Measurements from ENCODE around the gene VARS1.
A peak's percentile ranks its signal among the peaks of the same experiment; 100 is the strongest.

VARS1 gene

DNA sequence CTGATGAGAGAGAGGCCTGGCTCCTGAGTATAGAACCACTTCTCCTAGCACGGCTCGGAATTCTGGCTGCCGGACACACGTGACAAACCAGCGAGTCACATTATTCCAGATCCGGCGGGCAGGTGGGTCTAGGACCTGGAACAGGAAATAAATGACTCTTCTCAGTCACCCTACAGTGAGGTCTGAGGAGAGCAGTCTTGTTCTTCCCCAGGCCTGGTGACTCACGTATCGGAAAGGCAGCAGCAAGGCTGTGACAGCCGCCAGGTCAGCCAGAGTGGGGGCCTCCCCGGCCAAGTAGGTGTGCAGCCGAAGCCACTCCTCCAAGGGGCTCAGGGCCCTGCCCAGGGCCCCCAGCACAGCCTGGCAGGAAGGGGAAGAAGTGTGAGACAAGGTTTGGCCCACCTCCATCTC lies 2.8 kb downstream of the VARS1 start:
- no peak for DNase-seq

DNA sequence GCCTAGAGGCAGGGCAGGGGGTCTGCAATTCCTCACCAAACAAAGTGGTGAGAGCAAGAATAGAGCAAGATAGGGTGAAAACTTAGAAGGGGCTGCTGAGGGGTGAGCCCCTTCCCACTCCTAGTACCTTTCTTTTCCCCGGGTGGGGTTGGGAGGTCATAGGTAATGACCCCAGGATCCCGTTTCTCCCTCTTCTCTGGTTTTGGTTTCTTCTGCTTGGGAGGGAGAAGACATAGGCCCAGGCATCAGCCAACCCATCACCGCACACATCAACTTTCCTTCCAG lies 3.5 kb downstream of the VARS1 start:
- no peak for DNase-seq

DNA sequence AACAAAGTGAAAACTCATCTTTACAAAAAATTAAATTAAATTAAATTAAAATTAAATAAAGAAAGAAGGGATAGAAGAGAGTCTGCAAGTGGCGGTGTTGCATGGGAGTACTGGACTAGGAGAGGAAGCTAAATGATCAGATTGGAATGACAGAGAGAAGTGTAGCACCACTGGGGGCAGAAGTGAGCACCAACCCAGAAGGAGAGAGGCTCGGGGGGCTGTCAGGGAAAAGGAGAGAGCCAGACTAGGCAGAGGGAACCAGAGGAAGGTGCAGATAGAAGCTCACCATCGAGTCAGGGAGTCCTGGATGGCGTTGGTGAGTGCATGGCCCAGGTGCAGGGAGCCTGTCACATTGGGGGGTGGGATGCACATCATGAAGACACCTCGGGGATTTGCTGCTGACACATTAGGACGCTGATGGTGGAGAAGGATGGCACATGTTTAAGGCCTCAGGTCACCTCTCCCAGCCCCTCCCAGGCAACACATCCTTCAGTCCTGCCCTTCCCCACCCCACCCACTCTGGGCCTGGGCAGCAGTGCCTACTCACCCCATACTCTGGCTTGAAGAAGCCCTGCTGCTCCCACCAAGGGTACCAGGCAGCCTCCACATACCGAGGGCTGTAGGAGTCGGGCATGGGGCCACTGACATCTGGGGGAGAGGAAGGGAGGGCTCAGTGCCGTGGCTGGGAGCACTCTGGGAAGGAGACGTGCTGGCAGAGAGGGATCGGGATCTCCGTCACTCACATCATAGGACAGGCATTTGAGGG lies 4.0 kb downstream of the VARS1 start:
- DNase-seq: peak; percentile 39

DNA sequence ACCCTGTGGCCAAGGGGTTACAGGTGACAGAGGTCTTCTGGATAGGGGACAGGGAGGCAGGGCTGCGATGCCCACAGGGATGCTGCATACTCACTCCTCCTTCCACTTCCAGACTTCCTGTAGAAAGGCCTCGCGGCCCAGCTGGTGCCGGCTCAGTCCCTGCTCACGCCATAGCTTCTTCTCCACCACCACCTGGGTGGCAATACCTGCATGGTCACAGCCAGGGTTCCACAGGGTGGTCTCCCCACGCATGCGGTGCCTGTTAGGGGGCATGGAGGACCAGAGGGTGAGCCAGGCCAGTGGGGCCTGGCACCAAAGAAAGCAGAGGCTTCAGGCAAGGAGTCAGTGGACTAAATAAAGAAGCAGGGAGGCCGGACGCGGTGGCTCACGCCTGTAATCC lies 10.1 kb downstream of the VARS1 start:
- no peak for DNase-seq

DNA sequence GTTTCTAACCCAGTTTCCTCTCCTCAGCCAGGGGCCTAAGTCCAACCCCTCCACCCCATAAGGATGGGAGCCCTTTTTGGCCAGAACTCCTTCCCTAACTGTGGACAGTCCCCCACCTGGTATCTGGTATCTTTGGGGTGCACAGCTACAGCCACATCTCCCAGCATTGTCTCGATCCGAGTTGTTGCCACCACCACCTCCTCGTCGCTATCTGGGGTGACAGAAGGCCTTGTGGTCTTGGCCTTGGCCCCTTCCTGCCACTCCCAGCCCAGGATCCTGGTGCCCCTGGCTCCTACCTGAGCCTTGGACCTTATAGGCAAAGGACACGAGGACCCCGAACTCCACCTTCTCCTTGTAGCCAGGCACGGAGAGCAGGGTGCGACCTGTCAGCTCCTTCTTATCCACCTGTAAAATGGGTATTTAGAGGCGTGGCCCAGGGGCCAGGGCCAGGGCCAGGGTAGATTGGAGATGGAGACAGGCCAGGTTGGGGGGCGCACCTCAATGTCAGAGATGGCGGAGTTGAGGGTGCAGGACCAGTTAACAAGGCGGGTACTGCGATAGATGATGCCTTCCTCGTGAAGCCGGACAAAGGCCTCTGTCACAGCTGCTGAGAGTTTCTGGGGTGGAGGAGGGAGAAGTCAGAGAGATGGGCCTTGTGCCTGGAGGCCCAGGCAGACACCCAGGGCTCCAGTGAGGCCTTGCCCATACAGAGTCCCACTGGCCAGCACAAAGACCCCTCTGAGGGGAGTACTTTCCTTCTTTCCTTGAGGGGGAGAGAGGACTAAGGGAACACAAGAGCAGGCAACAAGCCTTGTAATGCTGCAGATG lies 11.2 kb downstream of the VARS1 start:
- no peak for DNase-seq

DNA sequence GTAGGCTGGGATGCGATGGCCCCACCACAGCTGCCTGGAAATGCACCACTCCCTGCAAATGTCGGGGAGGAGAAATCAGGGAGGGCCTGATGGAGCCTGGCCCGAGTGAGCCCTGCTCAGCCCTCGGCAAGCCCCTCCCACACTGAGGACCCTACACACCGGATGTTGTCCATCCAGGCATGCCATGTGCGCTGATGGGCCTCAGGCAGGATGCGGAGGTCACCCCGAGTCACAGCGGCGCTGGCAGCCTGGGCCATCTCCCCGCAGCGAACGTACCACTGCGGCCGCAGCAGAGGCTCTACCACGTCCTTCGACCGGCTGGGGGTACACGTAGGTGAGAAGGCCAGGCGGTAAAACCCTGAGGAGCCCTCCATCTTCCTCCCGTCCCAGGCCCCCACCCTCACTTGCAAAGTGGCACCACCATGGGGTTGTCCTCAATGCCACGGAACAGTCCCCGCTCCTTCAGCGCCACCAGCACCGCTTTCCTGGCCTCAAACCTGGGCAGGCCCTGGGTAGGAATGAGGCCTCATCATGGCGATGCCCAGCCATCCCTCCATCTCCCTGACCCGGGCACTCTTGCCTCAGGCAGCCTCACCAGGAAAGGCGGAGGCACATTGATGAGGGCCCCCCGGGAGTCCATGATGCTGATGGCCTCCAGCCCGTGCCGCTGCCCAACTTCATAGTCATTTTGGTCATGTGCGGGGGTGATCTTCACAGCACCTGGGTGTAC lies 13.3 kb downstream of the VARS1 start:
- no peak for DNase-seq

DNA sequence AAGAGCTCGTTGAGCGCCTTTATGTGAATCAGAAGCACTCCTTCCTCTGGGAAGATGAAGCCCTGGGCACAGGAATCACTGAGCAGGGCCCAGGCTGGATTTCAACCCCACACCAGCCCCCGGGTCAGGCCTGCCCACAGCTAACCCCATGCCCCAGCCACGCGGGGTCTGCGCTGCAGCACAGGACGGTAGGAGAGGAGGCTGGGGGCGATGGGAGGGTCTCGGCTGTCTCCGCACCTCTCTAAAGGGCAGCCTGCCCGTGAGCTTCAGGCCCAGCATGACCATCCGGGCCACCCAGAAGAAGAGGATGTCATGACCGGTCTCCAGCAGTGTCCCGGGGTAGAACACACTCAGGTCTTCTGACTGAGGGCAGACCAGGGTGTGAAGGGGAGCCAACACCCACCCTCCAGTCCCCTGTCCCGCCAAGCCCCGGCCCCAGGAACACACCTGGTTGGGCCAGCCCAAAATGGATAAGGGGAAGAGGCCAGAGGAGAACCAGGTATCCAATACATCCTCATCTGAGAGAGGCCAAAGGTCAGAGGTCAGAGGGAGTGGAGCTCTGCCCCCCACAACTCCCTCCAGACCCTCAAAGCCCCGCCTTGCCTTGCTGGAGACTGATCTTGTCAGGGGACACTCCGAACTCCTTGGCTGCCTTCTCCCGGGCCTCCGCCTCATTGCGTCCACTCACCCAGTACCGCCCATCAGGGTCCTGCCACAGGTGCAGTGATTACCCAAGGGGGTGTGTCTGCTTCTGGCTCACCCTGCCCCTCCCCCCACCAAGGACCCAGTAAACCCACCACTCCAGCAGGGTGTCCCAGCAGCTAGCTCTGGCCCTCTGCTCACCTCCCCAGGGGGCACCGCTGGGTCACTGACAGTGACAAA lies 14.1 kb downstream of the VARS1 start:
- no peak for DNase-seq

DNA sequence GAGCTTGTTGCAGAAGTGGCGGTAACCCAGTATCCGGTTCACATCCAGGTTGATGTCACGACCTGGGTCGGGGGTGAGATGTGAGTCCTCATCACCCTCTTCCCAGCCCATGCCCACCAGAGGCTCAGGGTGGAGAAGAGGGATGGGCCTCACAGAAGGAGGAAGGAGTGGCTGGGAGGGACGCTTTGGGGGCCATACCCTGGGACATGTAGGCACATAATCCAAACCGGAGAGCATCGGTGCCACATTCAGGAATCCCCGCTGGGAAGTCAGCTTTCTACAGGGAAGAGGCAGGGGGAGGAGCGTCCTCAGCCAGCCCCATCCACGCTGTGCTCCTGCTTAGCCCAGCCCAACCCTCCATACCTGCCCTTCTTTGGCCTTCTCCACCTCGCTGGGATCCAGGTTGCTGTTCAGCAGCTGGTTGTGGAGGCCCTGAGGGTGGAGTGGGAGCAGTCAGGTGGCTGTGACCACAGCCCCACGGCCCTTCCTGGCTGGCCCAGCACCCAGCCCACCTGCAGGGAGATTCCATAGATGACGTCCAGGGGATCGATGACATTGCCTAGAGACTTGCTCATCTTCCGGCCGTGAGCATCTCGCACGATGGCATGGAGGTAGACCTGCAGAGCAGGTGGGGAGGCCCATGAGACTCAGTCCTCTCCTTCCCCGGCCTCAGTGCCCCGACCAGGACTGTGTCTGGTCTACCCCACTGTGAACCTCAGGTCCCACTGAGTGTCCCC lies 14.9 kb downstream of the VARS1 start:
- no peak for DNase-seq

DNA sequence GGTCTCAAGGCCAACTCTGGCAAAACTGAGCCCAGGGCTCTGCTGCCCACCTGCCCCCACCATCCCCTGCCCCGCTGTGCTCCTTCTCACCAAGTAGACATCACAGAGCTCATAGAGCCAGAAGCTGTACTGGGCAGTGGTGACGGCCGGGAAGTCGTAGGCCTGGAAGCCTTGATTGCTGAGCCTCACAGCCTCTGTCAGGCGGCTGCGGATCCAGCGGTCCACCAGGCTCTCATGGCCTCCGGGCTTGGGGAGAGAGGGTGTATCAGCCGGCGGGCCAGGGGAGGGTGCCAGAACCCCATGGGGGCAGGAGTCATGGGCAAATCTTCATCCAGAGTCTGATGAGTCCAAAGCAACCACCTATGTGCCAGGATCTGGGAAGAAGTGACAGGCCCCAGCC lies 15.6 kb downstream of the VARS1 start:
- no peak for DNase-seq

DNA sequence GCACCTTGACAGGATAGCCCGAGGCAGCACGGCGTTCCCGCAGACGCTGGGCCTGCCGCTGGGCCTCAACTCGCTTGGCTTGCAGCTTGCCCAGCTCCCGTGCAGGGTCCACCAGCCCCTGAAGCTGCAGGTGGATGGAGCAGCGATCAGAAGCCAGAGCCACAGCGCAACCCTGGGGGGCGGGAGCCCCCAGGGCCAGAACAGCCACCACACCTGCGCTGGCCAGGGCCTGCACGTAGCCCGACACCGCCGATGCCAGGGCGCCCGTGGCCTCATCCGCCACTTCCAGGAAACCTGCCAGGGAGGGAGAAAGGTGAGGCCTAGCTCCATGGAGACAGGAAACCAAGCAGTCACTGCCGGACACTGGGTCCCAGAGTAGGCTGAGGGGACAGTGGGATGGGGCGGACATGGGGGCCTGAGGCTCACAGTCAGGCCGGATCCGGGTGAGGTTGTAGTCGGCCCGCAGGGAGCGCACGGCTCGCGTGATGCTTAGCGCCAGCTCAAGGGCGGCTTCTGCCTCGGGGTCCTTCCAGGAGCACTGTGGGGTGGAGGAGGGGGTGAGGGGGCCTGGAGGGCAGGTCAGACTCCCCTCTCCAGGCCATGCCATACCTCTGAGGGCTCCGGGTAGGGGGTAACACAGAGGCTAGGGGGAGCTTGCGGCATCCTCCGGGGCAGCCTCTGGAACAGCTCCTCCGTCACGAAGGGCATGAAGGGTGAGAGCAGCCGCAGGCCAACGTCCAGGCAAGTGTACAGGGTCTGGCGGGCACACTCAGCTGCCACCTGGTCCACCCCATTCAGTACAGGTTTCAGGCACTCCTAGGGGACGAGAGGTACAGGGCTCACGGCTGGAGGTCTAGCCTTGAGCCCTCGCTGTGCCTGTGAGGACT lies 16.3 kb downstream of the VARS1 start:
- DNase-seq: no peak

DNA sequence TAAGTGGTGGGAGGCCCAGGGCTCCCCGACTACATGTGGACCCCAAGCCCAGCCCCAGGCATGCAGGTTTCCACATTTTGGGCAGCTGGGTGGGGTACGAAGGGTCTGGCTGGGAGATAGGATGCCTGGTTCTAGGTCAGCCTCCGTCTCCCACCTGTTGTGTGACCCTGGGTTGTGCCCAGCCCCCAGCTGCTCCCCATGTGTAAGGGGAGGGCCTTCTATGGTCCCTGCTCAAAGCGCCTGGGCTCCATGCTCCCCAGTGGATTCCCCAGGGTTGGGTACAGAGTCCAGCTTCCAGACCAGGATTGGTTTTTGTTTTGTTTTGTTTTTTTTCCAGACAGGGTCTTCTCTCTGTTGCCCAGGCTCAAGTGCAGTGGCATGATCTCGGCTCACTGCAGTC lies 17.4 kb downstream of the VARS1 start:
- DNase-seq: no peak

DNA sequence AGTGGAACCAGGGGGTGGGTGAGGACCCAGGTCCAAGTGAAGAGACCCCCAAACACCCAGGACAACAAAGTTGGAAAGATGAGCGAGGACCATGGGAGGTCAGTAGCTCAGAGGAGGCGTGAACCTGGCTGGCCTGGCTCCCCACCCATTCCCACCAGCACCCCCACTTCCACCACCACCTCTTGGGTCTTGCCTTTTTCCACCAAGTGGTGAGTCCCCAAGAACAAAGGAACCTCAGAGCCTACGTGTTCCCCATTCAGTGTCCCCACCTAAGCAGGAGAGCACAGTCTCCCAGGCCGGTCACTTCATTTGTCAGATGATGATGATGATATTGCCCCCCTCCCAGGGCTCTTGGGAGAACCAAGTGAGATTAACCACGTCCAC lies 17.9 kb downstream of the VARS1 start:
- no peak for DNase-seq

DNA sequence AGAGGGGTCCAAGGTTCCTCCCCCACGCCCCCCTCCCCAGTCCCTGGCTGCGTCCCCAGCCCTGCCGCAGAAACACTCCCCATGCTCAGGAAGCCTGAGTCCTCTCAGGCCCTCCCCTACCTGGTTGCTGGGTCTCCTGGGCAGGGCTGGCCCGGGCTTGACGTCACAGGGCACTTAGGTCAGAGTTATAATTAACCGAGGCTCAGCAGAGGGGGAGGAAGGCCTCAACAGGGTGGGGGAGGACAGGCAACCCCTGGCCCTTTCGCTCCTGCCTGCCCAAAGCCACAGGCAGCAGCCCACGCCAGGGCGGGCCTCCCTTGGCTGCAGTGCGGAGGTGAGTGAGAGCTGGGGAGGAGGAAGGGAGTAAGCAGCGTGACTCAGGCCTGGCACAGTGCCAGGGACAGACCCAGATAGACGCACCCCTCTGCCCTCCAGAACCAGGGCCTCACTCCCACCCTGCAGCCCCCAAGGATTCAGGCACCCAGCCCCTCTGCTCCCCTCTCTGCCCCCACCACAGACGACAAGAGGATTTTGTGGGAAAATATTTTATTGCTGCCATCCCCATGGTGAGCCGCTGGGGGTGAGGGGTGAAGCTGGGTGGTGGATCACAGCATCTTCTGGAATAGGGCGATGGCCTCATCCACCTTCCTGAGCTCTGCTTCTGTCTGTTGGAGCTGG lies 18.4 kb downstream of the VARS1 start, which contains the start of gene VWA7:
VWA7 (minus strand) TSS at position 340 of the 678 bp plus-strand sequence. CDS start 549 bp downstream, outside the sequence.
- peak; percentile 76 for DNase-seq

DNA sequence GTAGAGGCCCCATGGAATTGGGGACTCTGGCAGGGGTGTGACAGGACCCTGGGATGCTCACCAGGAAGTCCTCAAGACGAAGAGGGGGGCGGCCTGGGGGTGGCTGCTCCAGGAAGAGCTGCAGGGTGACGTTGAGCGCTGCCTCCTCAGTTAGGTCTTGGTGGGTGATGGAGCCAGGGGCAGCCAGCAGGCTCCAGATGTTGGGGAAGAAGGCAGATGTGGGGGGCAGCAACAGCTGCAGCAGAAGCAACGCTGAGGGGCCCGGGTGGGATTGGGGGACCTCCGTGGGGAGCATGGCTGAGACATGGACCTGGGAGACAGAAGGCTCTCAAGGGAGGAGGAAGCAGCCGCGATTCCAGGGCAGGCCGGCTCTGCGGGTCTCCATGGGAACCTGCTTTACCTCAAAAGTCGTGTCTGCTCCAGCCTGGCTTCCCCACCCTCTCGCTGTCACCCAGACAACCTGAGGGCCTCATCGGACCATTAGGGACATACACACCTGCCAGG lies 19.0 kb downstream of the VARS1 start:
- no peak for DNase-seq

DNA sequence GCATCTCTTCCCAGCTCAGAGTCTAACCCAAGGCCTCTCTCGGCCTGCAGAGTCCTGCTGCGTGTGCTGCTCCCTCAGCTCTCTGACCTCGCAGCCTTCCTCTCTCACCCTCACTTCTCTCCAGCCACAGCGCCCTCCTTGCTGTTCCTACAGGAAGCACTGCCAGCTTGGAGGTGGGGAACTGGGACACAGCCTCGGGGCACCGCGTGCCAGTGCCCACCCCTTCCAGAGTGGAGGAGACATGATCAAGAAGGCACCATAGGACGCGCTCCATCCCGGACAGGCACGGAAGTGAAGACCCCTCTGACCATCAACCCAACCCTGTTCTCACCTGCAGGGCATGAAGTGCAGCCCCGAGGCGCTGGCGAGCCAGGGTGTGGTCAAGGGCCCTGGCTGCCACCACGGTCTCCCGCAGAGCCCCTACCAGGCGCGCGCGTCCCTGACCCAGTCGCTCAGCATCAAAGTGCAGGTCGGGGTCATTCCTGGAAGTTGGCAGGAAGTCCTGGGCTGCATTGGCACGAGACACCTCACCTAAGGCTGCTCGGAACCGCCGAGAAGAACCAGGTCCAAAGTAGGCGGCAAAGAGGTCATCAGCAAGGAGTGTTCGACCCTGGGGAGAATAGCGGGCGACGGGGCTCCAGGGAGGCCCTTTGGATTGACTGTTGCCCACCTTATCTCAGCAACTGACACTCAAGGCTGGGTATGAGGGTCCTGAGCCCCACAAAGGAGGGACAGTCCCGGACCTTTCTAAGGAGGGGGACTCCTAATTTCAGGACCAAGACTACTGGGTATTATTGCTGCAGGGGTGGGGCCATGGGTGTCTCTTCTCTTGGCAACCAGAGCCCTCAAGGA lies 19.7 kb downstream of the VARS1 start:
- DNase-seq: no peak

DNA sequence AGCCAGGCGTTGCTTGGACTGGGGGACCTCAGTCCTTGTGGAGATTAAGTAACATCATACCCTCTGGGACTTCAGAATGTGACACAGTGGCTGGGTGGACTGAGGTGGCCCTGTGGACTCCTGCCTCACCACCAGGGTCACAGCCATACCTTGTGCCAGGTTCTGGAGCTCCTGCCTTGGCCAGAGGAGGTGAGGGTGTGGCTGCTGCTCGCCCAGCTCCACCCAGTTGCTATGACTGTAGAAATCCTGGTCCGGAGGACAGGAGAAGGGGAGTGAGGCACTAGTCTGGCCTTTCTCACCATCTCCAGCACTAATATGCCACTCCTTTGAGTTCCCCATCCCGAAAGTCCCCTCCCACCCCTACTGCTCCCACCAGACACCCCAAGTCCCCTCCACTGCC lies 20.4 kb downstream of the VARS1 start:
- no peak for DNase-seq

DNA sequence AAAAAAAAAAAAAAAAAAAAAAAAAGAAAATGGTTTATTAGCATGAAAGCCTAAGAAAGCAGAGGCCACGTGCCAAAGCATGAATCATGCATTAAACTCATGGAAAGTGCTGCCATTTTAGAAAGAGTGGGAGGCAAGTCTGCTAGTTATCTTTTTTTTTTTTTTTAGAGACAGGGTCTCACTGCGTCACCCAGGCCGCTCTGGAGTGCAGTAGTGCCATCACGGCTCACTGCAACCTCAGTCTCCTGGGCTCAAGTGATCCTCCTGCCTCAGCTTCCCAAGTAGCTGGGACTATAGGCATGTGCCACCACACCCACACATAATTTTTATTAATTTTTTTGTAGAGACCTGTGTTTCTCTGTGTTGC lies 23.6 kb downstream of the VARS1 start:
- peak; percentile 27 for DNase-seq

DNA sequence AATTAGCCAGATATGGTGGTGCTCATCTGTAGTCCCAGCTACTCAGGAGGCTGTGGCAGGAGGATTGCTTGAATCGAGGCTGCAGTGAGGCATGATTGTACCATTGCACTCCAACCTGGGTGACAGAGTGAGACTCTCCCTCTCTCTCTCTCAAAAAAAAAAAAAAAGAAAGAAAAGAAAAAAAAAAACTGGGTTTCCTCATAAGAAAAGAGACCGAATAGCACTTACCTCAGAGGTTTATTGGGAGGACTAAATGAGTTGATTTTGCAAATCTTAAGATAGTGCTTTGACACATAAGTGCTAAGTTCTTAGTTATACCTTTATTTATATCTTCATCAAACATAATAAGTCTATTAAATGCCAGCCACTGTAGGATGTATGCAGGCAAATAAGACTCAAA lies 24.7 kb downstream of the VARS1 start:
- DNase-seq: no peak

DNA sequence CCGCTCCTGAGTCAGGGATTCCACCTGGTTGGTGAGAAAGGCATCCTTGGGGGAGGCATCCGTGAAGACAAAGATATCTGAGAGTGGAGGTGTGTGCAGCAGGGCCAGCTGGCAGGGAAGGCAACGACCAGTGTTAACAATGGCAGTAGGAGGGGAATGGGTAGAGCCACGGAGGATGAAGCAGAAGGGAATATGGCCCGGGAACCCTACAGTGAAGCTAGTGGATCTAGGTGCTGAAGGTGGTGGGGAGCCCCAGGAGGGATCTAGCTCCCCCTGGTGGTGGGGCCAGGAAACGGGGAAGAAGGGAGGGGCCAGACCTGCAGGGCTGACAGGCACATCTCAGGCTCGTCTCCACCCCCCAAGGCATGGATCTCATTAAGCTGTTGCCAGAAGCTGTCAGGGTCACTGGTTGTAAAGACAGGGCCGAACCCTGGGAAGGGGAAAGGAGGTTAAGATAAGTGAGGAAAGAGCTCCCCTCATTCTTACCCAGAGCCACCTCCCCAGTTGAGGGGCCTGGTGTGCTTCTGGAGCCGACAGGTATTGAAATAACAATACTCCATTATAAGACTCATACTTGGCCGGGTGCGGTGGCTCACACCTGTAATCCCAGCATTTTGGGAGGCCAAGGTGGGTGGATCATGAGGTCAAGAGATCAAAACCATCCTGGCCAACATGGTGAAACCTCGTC lies 25.7 kb downstream of the VARS1 start:
- peak; percentile 79 for DNase-seq
